ENCODE results near the gene ST3GAL6. TPM values are rescaled to one million over a fixed set of nuclear protein-coding genes. Genes with fewer than 3 reads are reported as not detected.

Gene ST3GAL6
- total and polyA plus RNA-seq, 2 of the 13 experiments (the other 11 are each of a cell fraction or from before 2014, with no cell fraction given): 17.5 to 23.2 TPM

DNA sequence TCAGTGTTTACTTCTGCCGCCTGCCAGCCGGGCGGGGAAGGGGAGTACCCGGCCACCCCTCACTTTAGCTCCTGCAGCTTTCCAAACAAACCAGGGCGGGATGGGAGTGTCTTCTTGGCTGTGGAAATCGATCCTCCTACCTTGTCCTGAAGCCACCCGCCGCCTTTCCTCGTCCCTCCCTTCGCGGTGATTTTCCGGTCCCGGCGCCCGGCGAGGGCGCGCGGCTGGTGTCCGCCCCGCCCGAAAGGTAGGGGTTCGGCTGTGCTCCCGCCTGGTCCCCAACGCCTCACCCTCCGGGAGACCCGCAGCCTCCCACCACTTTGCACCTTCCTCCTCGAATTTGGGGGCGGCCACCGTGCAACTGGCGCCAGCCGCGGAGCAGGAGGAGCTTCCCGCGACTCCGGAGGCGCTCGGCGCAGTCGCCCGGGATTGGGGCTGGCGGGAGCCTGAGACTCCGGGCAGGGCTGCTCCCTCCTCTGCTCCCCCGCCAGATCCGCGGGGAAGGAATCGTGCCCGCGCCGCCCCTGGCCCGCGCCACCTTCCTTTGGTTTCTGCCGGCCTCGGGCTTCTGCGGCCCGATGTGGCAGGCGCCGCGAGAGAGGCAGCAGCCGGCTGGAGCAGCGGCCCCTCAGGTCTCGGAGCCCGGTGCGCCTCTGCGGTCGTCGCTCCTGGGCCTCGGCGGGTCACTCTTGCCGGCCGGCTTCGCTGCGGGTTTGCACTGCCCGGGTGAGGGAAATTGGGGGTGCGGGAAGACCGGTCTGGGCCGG, 30.7 kb upstream of the ST3GAL6 start (continued):
- TF ChIP-seq, protein P1, sequence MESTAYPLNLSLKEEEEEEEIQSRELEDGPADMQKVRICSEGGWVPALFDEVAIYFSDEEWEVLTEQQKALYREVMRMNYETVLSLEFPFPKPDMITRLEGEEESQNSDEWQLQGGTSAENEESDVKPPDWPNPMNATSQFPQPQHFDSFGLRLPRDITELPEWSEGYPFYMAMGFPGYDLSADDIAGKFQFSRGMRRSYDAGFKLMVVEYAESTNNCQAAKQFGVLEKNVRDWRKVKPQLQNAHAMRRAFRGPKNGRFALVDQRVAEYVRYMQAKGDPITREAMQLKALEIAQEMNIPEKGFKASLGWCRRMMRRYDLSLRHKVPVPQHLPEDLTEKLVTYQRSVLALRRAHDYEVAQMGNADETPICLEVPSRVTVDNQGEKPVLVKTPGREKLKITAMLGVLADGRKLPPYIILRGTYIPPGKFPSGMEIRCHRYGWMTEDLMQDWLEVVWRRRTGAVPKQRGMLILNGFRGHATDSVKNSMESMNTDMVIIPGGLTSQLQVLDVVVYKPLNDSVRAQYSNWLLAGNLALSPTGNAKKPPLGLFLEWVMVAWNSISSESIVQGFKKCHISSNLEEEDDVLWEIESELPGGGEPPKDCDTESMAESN (CRISPR knock-in tag; conservative IDR thresholded peaks at IDR 0.05): no peak
- TF ChIP-seq ZNF276 (CRISPR knock-in tag; IDR thresholded peaks at IDR 0.05; ENCODE audit: low read depth) (peak; percentile 10; the same call in 1 of the 2 replicates), ZNF446 (CRISPR knock-in tag; IDR thresholded peaks at IDR 0.05) (peak; percentile 74; the same call in 1 of the 2 replicates), ZNF264 (CRISPR knock-in tag; IDR thresholded peaks at IDR 0.05) (no peak), ZNF20 (CRISPR knock-in tag; IDR thresholded peaks at IDR 0.05) (no peak; the same call in 1 of the 2 replicates), CENPX (CRISPR knock-in tag; IDR thresholded peaks at IDR 0.05) (no peak), ZNF740 (CRISPR knock-in tag; IDR thresholded peaks at IDR 0.05) (no peak), RBM22 (optimal IDR thresholded peaks at IDR 0.05; ENCODE audit: low read length) (no peak), ZFP62 (CRISPR knock-in tag; IDR thresholded peaks at IDR 0.05) (no peak), TBP (CRISPR knock-in tag; IDR thresholded peaks at IDR 0.05) (no peak), FUBP1 (CRISPR knock-in tag; IDR thresholded peaks at IDR 0.05; ENCODE audit: borderline replicate concordance) (no peak), RBFOX2 (IDR thresholded peaks at IDR 0.05; ENCODE audit: low read depth, low read length) (peak; percentile 91), PPARG (CRISPR knock-in tag; conservative IDR thresholded peaks at IDR 0.05) (no peak), EHMT2 (IDR thresholded peaks at IDR 0.05; ENCODE audit: borderline replicate concordance, low read depth, low read length) (no peak), ZNF615 (CRISPR knock-in tag; IDR thresholded peaks at IDR 0.05; ENCODE audit: borderline replicate concordance) (0 out of 2 replicates have a peak, but pooled peaks have one; percentile 33), NPAS2 (CRISPR knock-in tag; IDR thresholded peaks at IDR 0.05; ENCODE audit: borderline replicate concordance) (peak; percentile 86; the same call in 1 of the 2 replicates)
- TF ChIP-seq, protein P2, sequence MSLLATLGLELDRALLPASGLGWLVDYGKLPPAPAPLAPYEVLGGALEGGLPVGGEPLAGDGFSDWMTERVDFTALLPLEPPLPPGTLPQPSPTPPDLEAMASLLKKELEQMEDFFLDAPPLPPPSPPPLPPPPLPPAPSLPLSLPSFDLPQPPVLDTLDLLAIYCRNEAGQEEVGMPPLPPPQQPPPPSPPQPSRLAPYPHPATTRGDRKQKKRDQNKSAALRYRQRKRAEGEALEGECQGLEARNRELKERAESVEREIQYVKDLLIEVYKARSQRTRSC (CRISPR knock-in tag; IDR thresholded peaks at IDR 0.05; ENCODE audit: low read depth): no peak; the same call in 1 of the 2 replicates
- TF ChIP-seq, protein P3, sequence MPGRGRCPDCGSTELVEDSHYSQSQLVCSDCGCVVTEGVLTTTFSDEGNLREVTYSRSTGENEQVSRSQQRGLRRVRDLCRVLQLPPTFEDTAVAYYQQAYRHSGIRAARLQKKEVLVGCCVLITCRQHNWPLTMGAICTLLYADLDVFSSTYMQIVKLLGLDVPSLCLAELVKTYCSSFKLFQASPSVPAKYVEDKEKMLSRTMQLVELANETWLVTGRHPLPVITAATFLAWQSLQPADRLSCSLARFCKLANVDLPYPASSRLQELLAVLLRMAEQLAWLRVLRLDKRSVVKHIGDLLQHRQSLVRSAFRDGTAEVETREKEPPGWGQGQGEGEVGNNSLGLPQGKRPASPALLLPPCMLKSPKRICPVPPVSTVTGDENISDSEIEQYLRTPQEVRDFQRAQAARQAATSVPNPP (CRISPR knock-in tag; IDR thresholded peaks at IDR 0.05): no peak
- TF ChIP-seq, protein P4, sequence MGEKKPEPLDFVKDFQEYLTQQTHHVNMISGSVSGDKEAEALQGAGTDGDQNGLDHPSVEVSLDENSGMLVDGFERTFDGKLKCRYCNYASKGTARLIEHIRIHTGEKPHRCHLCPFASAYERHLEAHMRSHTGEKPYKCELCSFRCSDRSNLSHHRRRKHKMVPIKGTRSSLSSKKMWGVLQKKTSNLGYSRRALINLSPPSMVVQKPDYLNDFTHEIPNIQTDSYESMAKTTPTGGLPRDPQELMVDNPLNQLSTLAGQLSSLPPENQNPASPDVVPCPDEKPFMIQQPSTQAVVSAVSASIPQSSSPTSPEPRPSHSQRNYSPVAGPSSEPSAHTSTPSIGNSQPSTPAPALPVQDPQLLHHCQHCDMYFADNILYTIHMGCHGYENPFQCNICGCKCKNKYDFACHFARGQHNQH (CRISPR knock-in tag; IDR thresholded peaks at IDR 0.05): no peak; the same call in 1 of the 2 replicates
